ENCODE results near the gene DMRT1.

Gene DMRT1

GRCh38 chr9:841371-842209, at the start of gene DMRT1:
Gene DMRT1, plus strand, starts transcription at chr9:841697. Its CDS starts 142 bp downstream, at chr9:841839.
- DNase-seq (ENCODE audit: low read depth in 2 of 2), result no peak

DNA sequence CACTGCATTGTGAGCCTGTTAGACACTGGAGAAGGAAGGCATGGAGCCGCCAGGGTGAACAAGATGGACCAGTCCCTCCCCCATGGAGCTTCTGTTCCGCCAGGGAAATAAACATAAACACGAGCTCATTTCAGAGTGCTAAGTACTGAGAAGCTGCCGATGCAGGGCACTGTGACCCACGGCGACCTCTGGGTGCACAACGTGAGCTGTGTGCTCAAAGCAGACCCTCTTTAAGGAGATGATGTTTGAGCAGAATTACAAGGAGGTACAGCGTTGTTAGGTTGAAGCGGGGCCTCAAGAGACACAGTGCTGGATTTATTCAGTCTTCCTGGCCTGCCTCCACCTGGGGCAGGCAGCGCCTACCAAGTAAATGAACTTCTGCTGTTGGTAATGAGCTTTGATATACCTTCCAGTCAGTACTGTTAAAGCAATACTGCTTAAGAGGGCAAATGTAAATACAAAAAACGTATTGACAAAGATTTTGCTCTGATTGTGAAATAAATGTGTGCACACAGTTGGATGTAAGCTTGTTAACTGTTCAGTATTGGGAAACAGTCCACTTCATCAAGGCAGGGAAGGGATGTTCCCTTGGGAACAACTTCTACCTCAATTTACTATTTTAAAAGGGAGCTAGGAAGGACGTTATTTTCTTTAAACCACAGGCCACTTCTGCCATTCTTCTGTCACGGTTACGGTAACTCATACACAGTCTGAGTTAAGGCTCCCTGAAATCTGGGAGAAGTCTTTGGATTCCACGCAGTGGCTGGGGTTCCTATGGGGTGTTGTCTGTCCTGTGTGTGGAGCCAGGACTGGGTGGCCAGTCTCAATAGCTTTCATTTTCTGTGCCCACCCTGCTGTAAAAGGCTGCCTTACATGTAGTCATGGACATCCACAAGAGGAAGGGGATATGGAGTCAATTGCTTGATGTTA, 48.9 kb upstream of the DMRT1 start:
- no peak for DNase-seq (ENCODE audit: low read depth in 2 of 2)

DNA sequence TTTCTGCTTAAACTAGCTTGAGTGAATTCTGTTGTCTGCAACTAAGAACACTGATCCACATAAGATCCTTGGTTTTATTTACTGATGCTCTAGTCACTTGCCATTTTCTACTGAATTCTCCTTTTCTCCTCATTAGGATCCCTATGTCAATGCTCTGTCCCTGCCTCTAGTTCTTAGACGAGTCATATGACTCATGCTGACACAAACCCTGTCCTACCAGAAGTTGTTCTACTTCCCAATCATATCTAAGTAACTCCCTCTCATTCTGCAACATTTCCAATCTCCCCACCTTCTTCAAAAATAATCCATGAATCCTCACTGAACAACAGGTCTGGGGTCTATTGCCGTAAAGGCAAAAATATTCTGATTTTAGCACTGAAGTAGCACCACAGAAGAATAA, 47.1 kb upstream of the DMRT1 start:
- DNase-seq (ENCODE audit: low read depth in 2 of 2), result no peak

GRCh38 chr9:795869-796268, 45.6 kb upstream of the DMRT1 start:
- DNase-seq (ENCODE audit: low read depth in 2 of 2), result no peak

DNA sequence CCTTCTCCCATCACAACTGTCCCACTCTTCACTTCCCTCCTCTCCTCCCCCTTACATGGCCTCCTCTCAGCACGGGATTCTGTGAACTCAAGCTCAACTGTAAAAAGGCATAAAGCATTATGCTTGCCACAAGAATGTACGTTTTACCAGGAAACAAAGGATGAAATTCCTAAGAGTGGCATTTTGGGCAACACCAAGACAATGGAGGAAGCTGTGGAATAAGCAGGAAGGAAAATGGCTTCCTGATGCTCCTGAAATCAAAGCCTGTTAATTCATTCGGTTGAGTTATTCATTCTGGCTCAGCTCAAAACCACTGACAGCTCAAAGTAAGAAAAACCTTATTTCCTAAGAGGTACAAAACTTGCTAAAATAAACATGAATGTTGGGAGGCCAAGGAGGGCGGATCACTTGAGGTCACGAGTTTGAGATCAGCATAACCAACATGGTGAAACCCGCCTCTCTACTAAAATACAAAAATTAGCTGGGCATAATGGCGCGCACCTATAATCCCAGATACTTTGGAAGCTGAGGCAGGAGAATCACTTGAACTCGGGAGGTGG, 40.8 kb upstream of the DMRT1 start:
- DNase-seq (ENCODE audit: low read depth in 2 of 2), result no peak

- DNase-seq (ENCODE audit: low read depth in 2 of 2), result no peak
Measured at GRCh38 chr9:801399-802071, 40.0 kb upstream of the DMRT1 start.

DNA sequence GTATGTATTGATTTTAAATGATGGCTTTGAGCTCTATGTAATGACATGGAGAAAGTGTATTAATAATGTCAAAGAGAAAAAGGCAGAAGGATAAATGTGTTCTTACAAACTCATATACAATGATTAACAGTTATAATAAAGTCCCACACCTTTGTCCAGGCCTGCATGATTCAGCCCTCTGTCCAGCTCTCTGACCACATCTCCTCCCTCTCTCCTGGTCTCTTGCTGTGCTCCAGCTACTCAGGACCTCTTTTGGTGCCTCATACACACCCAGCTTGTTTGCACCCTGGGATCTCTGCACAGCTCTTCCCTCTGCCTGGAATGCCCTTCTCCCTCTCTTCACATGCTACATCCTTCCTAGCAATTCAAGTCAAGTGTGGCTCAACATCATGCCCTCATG, 37.5 kb upstream of the DMRT1 start:
- no peak for DNase-seq (ENCODE audit: low read depth in 2 of 2)

DNA sequence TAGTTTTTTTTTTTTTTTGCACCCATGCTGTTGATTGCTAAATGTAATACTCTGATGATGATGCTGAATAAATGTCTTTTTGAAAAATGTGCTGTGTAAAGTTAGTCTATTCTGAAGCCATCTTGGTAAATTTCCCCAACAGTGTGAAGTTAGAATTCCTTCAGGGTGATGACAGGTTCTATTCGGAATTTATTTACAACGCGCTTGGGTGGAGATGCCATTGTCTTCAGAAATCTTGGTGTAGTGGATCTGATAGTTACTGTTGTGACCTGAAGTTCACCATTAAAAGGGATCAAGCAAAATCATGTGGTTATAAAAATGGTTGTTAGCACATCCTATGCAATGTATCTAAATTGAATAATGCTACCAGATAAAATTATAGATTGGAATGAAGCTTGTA, 36.3 kb upstream of the DMRT1 start:
- DNase-seq (ENCODE audit: low read depth in 2 of 2), result no peak

DNA sequence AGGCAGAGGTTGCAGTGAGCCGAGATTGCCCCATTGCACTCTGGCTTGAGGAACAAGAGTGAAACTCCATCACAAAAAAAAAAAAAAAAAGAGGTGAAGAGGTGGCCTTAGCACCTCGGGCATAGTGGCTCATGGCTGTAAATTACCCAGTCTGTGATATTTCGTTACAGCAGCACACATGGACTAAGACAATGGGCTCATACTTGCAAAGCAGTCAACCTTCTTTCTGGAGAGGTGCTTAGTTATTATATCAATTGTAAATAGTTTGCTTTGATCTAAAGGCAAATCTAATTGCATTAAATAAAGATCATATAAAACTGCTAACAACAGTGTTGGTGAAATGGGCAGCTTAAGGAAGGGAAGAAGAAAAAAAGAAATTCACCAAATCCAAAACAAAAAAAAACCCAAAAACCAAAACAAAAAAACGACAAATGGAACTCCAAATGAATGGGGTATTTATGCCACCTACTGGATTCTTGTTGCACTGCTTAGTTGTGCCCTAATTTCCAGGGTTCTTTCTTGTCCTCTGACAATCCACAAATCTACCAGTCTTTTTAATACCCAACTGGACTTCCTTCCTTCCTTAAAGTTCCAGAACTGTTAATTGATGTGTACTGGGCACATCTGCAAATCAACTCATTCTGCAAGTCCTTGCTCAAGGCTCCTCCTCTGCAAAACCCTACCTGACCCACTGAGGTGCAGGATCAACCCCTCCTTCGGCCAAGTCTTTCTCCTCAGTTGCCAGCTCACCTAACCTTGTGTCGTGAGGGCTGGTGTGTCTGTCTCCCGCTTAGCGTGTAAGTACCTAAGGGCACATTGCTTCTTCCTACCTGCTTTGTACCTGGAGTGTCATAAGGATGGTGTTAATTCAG, 35.0 kb upstream of the DMRT1 start:
- no peak for DNase-seq (ENCODE audit: low read depth in 2 of 2)

DNA sequence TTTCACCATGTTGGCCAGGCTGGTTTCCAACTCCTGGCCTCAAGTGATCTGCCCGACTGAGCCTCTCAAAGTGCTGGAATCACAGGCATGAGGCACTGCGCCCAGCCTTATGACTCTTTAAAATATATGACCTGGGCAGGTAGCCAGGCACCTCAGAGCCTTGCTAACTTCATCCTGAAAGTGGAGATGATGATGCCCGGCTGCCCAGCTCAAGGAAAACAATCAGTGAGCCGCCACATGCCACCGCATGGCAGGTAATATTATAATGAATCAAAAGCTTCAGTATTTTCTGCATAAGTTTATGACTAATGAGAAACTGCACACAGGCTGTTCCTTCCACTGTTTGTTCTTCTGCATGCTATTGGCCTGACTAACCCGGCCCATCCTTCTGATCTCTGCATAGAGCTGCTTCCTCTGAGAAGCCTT, 30.4 kb upstream of the DMRT1 start:
- no peak for DNase-seq (ENCODE audit: low read depth in 2 of 2)

DNA sequence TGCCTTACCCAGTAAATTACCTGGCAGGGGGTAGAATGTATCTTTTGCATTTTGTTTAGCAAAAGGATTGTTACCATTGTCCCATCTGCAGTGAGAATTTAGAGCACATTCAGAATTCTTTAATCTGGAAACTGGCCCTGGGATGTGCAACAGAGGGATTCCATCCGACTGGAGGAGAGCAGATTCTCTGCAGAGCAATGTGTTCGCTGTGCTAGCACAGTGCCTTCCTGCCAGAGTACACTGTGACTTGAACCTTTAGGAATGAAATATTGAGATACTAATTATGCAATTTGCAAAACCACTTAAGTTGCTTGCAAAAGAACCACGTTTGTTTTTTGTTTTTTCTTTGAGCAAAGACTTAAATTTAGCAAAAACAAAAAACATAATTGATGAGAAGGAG, 22.5 kb upstream of the DMRT1 start:
- no peak for DNase-seq (ENCODE audit: low read depth in 2 of 2)

GRCh38 chr9:826500-827280, 14.8 kb upstream of the DMRT1 start:
- DNase-seq (ENCODE audit: low read depth in 2 of 2), result no peak

GRCh38 chr9:840343-840742, 1.2 kb upstream of the DMRT1 start:
- no peak for DNase-seq (ENCODE audit: low read depth in 2 of 2)

- no peak for DNase-seq (ENCODE audit: low read depth in 2 of 2)
Measured at GRCh38 chr9:842635-843426, 1.3 kb downstream of the DMRT1 start.

DNA sequence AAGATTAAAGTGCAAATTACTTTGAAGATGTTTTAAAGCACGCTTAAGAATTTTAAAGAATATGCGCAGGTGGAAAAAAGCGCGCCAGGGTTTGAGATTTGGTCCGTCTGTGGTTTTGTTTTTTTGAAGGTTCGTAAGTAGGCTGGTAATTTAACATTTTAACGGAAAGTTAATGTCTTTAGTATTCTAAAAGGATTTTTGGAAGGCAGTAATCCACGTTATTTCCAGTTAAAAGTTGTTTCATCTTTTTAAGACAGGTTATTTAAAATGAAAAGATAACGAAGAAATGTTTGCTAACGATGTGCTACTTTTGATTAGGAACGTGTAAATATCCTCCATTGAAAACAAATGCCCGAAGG, 1.9 kb downstream of the DMRT1 start:
- no peak for DNase-seq (ENCODE audit: low read depth in 2 of 2)

DNA sequence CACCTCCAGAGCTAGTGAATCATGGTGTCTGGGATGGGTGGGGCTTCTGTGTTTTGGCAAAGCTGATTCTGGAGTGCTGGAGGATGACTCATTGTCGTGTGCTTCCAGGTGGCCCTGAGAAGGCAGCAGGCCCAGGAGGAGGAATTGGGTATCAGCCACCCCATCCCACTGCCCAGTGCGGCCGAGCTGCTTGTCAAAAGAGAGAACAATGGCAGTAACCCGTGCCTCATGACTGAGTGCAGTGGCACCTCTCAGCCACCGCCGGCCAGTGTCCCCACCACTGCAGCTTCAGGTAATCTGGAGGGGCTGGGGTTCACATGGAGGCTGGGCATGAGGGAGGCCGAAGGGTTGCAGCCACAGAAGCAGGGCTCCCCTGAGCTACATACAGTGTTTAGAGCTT, 5.4 kb downstream of the DMRT1 start:
- DNase-seq (ENCODE audit: low read depth in 2 of 2), result no peak

DNA sequence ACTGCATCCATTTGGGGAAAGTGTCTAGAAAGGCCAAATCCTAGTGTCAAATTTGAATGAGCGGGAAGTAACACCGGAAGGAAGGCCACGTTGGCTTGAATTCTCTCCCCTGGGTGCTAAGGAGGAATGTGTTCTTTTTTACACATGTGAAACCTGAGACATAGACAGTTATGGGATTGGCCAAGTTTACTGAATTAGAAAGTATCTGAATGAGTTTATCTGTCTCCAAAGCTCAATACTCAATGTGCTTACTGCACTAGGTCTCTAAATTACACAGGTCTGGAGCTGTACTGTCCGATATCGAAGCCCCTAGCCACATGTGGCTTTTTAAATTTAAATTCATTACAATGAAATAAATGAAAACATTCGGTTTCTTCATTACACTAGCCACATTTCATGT, 6.0 kb downstream of the DMRT1 start:
- no peak for DNase-seq (ENCODE audit: low read depth in 2 of 2)

- DNase-seq (ENCODE audit: low read depth in 2 of 2), result no peak
Measured at GRCh38 chr9:849431-849830, 7.9 kb downstream of the DMRT1 start.

DNA sequence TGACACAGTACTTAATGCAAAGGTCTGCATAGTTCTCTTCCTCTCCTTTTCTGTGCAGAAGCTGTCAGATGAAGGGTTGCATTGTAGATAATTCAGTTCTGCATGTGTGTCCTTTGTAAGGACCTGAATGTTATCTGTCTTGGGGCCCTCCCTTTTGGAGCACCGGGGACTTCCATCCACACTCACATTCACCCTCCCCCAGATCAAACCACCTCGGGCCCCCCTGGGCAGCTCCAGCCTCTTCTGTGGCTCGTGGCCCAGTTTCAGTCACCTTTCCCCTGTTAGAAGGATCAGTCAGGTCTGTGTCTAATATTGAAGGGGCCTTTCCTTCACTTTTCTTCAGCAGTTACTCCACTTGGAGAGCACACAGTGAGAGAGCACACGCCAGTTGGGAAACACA, 11.0 kb downstream of the DMRT1 start:
- no peak for DNase-seq (ENCODE audit: low read depth in 2 of 2)
